Progenitor cell of endocrine pancreas (in vitro differentiated cells): ENCODE results near the gene FLOT1. TPM values are rescaled to one million over a fixed set of nuclear protein-coding genes. Genes with fewer than 3 reads are reported as not detected.
A peak's percentile ranks its signal among the peaks of the same experiment; 100 is the strongest.
"Not testable (repeated sequence)": the region's sequence is repeated elsewhere in the genome, so short reads cannot be mapped to it uniquely, and the experiment has no call there.

Experiments used
- DNase-seq: peaks from one replicate; pipeline ENCODE4 v3.0.0; 2021; ENCODE audit warnings: low spot score; ENCODE audit not compliant: unreplicated experiment
- H3K27ac Mint-ChIP-seq: 2 replicates; pipeline ENCODE4 v1.8.0; 2021; ENCODE audit warnings: mild to moderate bottlenecking, moderate library complexity, mixed read lengths
- H3K27me3 Mint-ChIP-seq: 2 replicates; pipeline ENCODE4 v1.8.0; 2021; ENCODE audit warnings: mixed read lengths
- H3K36me3 Mint-ChIP-seq: 2 replicates; pipeline ENCODE4 v1.8.0; 2022; ENCODE audit warnings: mixed read lengths; ENCODE audit not compliant: insufficient read depth
- H3K4me1 Mint-ChIP-seq: 2 replicates; pipeline ENCODE4 v1.8.0; 2021; ENCODE audit warnings: low read depth, mixed read lengths
- H3K4me3 Mint-ChIP-seq: 2 replicates; pipeline ENCODE4 v1.8.0; 2021; ENCODE audit warnings: low read depth, mild to moderate bottlenecking, moderate library complexity, mixed read lengths
- H3K9me3 Mint-ChIP-seq: 2 replicates; pipeline ENCODE4 v1.8.0; 2021; ENCODE audit warnings: low read depth, mixed read lengths
- total RNA-seq: library from RNA; stranded (reverse); gene quantifications from 2 replicates; pipeline ENCODE4 v1.2.1, GENCODE V29; 2021
- TF ChIP-seq, protein P1 (sequence below): fragments of 200-600 bp; sonication (generic); IDR thresholded peaks from one replicate; pipeline ENCODE4 v1.5.0; 2021; ENCODE audit warnings: antibody characterized with exemption, mild to moderate bottlenecking; ENCODE audit not compliant: unreplicated experiment

FLOT1 gene
- total RNA-seq, 1 donor from 2014 or later: 115 TPM

DNA sequence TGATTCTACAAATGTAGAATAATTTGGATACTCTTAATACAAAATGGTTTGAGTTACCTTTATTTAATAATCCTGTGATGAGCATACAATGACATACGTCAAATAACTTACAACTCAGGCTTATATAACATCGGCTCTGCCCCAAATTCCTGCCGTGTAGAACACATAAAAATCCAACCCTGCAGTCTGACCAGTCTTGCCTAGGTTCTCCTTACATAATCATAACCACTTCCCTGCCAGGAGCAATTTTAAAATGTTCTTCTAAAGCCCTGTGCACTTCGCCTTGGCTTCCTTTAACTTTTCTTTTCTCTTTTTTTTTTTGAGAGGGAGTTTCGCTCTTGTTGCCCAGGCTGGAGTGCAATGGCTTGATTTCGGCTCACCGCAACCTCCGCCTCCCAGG lies 18.1 kb upstream of the FLOT1 start:
- peaks cover 37% of the 10 kb centered on the region for H3K4me1 Mint-ChIP-seq
- no peak overlapping the region for H3K4me3 Mint-ChIP-seq
- H3K9me3 Mint-ChIP-seq: no peaks in the 10 kb centered on the region
- peak overlapping the region; percentile 65 for H3K27ac Mint-ChIP-seq
- no peaks in the 10 kb centered on the region for H3K36me3 Mint-ChIP-seq
- TF ChIP-seq, protein P1, sequence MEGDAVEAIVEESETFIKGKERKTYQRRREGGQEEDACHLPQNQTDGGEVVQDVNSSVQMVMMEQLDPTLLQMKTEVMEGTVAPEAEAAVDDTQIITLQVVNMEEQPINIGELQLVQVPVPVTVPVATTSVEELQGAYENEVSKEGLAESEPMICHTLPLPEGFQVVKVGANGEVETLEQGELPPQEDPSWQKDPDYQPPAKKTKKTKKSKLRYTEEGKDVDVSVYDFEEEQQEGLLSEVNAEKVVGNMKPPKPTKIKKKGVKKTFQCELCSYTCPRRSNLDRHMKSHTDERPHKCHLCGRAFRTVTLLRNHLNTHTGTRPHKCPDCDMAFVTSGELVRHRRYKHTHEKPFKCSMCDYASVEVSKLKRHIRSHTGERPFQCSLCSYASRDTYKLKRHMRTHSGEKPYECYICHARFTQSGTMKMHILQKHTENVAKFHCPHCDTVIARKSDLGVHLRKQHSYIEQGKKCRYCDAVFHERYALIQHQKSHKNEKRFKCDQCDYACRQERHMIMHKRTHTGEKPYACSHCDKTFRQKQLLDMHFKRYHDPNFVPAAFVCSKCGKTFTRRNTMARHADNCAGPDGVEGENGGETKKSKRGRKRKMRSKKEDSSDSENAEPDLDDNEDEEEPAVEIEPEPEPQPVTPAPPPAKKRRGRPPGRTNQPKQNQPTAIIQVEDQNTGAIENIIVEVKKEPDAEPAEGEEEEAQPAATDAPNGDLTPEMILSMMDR: no peak
- H3K27me3 Mint-ChIP-seq: no peaks in the 10 kb centered on the region
- DNase-seq: no peak

DNA sequence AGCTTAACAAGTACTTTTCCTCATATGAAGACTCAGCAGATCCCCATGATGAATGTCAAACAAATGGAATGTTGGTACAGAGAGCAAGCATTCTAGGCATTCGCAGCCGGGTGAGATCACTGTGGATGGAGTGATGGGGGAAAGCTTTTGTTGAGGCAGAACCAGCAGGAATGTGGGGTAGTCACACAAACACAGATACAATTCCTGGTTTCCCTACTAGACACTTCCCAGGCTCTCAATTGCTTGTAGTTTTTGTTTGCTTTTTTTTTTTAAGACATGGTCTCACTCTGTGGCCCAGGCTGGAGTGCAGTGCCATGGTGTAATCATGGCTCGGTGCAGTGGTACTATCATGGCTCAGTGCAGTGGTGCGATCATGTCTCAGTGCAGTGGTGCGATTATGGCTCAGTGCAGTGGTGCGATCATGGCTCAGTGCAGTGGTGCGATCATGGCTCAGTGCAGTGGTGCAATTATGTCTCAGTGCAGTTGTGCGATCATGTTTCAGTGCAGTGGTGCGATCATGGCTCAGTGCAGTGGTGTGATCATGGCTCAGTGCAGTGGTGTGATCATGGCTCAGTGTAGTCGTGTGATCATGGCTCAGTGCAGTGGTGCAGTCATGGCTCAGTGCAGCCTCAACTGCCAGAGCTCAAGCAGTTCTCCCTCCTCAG lies 17.2 kb upstream of the FLOT1 start:
- TF ChIP-seq, protein P1: no peak
- H3K9me3 Mint-ChIP-seq: no peaks in the 10 kb centered on the region
- H3K27ac Mint-ChIP-seq: peak overlapping the region; percentile 91
- H3K4me1 Mint-ChIP-seq: peaks cover 30% of the 10 kb centered on the region
- H3K36me3 Mint-ChIP-seq: no peaks in the 10 kb centered on the region
- H3K4me3 Mint-ChIP-seq: no peak overlapping the region
- DNase-seq: no peak
- H3K27me3 Mint-ChIP-seq: no peaks in the 10 kb centered on the region

DNA sequence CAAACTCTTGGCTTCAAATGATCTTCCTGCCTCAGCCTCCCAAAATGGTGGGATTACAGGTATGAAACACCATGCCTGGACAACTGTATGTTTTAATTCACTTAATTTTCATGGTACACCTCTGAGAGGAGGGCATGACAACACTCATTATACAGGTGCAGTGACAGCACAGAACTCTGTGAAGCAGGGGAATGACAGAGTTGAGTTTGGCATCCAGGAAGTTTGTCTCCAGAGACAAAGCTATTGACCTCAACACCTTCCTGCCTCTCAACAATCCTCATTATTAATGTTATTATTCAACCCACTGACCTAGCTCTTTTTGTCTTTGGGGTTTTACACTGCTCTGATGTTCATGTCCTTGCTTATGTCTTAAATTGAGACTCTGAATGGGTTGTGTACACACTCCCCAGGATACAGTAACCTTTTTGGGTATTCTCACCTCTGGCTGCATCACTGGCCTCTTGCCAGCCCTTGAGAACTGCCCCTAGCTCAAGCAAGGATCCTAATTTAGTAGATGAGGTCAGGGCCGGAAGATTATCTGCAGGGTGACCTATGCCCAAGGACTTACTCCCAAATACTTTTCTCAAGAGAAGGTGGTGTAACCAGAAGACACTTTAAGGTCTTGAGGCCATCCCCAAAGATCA lies 14.9 kb upstream of the FLOT1 start:
- no peak overlapping the region for H3K4me3 Mint-ChIP-seq
- peak overlapping the region; percentile 6 for H3K27ac Mint-ChIP-seq
- H3K36me3 Mint-ChIP-seq: no peaks in the 10 kb centered on the region
- TF ChIP-seq, protein P1: no peak
- peaks cover 11% of the 10 kb centered on the region for H3K4me1 Mint-ChIP-seq
- no peak for DNase-seq
- H3K27me3 Mint-ChIP-seq: no peaks in the 10 kb centered on the region
- H3K9me3 Mint-ChIP-seq: no peaks in the 10 kb centered on the region

DNA sequence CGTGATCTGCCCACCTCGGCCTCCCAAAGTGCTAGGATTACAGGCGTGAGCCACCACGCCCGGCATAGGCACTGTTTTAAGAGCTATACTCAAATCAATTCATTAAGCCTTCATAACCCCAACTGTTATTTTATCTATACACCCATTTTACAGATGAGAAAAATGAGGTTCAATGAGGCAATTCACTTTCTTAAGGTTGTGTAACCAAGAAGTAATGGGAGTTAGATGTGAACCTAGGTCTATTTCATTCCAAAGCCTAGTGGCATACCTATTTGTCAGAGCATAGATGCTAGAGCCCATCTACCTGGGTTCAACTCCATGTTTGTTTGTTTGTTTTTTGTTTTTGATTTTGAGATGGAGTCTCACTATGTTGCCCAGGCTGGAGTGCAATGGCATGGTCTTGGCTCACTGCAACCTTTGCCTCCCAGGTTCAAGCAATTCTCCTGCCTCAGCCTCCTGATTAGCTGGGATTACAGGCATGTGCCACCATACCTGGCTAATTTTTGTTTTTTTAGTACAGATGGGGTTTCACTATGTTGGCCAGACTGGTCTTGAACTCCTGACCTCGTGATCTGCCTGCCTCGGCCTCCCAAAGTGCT lies 14.0 kb upstream of the FLOT1 start:
- peaks cover 11% of the 10 kb centered on the region for H3K4me1 Mint-ChIP-seq
- not testable (repeated sequence) for H3K9me3 Mint-ChIP-seq, H3K36me3 Mint-ChIP-seq, H3K27me3 Mint-ChIP-seq, H3K27ac Mint-ChIP-seq, DNase-seq, H3K4me3 Mint-ChIP-seq

DNA sequence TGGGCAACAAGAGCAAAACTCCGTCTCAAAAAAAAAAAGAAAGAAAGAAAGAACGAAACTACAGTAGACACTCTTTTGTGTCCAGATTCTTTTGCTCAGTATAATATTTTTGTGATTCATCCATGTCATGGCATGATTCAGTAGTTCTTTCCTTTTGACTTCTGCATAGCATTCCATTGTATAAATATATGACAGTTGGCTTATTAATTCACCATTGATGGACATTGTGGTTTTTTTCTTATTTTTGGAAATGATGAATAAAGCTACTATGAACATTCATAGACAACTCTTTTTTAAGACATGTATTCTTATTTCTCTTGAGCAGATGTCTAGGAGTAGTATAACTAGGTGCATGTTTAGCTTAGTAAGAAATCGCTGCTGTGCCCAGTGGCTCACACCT lies 12.1 kb upstream of the FLOT1 start:
- Mint-ChIP-seq H3K4me3 (no peak overlapping the region), H3K4me1 (peaks cover 14% of the 10 kb centered on the region), H3K9me3 (no peaks in the 10 kb centered on the region), H3K27ac (no peak overlapping the region), H3K36me3 (no peaks in the 10 kb centered on the region), H3K27me3 (no peaks in the 10 kb centered on the region)
- no peak for DNase-seq
- TF ChIP-seq, protein P1: no peak
